Measurements from ENCODE around the gene MRRF.
A peak's percentile ranks its signal among the peaks of the same experiment; 100 is the strongest.

Gene MRRF, protein sequence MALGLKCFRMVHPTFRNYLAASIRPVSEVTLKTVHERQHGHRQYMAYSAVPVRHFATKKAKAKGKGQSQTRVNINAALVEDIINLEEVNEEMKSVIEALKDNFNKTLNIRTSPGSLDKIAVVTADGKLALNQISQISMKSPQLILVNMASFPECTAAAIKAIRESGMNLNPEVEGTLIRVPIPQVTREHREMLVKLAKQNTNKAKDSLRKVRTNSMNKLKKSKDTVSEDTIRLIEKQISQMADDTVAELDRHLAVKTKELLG

DNA sequence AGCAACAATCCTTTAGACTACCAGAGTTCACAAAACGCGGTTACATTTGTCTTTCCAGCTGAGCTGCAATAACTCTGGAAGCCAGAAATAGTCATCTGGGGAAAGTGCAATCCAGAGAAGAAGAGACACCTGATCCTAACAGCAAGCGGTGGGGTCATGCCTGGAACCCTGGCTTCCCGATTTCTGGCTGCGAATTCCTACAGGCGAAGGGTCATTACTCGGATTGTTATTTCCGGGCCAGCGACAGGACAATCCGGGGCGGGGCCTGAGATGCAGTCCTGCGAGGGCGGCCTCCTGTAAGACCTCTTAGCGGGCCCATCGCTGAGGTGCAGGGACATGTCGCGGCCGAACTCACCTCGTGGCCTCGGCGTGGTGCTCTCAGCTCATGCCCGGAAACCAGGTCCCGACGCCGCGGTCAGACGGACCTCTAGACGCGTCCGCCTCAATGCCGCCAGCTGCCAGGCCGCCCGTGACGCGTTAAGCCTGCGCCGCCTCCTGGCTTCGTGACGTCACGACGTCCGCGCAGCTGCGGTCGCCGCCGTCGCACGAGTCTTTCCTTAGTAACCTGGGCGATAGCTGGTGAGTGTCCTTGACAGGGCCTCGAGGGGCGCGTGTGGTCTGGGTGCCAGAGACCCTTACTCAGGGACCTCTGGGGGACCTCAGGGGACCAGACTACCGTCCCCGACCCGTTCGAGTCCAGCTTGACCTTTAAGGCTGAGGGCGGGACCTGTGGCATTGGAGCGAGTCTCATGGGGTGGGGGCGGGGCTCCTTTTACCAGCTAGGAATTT, at the start of gene MRRF, which contains the start of gene RBM18:
Gene MRRF (plus strand): TSS at position 523 of the 789 bp plus-strand sequence. CDS start 6,010 bp downstream, outside the sequence.
Gene RBM18 (minus strand): TSS at position 481 of the 789 bp plus-strand sequence. CDS start 3,348 bp downstream, outside the sequence.
- DNase-seq: peak; percentile 87
- in situ Hi-C loops (cut with HindIII; ENCODE audit: low pct_ligation_motif_present, low pct_unique_long_range_greater_than_20kb, low sequenced_read_pairs): no loop called here

DNA sequence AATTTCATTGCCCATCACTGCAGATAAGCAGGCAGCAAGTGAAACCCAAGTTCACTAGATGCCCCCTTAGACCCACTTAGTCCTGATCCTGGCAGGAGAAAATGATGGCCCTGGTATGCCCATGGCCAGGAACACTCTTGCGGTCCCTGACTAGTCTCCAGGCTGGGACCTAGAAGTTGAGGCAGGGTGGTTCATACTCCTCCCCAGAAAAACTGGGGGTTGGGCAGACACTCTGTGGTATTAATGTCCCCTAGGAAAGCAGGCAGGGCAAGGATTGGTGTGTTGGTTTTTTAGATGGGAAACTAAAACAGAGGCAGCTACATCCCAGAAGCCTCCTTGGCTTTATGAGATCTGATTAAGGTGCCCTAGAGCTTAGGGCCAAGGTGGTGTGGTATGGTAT, 49.0 kb upstream of the MRRF start:
- DNase-seq: no peak
- in situ Hi-C loops (cut with HindIII; ENCODE audit: low pct_ligation_motif_present, low pct_unique_long_range_greater_than_20kb, low sequenced_read_pairs): no loop called here

DNA sequence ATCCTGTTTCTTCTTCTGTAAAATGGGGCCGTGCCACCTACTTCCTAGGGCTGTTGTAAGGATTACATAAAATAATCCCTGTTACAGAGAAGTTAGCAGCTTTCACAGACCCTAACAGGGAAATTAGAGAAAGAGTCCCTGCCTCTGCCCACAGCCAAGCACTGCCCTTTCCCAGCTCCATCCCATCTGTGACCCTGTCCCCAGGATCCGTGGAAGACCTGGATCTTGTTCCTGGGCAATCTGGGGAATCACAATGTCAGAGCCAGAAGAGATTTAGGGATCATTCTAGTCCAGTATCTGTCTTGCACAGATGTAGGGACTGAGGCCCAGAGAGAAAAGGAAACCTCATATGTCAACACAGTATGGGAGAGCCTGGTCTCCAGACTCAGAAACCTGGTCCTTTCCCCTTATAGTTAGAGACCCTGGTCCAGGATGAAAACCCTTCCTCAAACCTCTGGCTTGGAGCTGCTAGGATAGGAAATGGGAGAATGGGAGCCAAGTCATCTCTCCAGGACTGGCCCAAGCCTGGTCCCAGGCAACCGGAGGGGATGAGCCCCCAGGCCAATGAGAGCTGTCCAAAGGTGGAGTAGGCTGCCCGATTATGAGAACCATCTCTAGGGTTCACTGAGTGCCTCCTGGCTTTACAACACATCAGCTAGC, 48.4 kb upstream of the MRRF start:
- no peak for DNase-seq
- in situ Hi-C loops (cut with HindIII; ENCODE audit: low pct_ligation_motif_present, low pct_unique_long_range_greater_than_20kb, low sequenced_read_pairs): no loop called here

DNA sequence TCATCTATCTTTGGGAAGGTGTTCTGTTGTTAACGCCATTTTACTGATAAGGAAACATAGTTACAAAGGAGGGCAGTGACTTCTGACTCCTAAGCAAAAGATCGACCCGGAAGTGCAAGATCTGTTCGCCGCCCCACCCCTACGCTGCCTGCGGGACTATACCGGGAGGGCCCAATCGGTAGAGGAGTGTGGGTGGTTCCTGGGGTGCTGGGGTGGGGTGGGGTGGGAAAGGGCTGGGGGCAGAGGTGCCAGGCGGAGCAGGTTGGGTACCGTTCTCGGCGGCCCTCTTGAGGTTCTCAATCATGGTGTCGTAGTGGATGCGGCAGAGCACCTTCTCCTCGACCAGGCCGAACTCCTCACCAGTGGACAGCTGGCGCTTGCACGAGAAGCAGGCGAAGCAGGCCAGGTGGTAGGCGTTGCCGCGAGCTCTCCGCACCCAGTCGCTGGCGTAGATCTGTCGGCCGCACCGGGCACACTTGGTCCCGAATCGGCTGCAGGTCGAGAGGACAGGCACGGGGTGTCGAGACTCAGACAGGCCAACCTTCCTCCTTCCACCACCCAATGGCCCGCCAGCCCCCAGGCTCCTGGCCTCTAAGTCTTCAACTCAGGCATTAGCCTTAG, 47.8 kb upstream of the MRRF start:
- in situ Hi-C loops (cut with HindIII; ENCODE audit: low pct_ligation_motif_present, low pct_unique_long_range_greater_than_20kb, low sequenced_read_pairs): no loop called here
- DNase-seq: no peak

DNA sequence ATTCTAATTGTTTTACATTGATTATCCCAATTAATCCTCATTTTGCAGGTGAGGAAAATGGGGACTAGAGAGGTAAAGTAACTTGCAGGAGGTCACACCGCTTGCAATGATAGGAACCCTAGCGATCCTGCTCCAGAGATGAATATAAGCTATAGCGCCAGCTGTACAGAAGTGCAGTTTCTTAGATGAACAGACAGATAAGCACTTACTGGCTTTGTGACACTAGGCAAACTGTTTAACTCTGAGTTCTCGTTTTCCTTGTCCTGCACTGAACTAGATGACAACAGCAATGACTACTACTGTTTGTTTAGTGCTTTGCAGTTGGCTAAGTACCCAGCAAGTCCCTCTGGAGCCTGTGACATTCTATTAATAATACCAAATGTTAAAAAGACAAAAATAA, 47.0 kb upstream of the MRRF start:
- in situ Hi-C loops (cut with HindIII; ENCODE audit: low pct_ligation_motif_present, low pct_unique_long_range_greater_than_20kb, low sequenced_read_pairs): no loop called here
- DNase-seq: no peak

DNA sequence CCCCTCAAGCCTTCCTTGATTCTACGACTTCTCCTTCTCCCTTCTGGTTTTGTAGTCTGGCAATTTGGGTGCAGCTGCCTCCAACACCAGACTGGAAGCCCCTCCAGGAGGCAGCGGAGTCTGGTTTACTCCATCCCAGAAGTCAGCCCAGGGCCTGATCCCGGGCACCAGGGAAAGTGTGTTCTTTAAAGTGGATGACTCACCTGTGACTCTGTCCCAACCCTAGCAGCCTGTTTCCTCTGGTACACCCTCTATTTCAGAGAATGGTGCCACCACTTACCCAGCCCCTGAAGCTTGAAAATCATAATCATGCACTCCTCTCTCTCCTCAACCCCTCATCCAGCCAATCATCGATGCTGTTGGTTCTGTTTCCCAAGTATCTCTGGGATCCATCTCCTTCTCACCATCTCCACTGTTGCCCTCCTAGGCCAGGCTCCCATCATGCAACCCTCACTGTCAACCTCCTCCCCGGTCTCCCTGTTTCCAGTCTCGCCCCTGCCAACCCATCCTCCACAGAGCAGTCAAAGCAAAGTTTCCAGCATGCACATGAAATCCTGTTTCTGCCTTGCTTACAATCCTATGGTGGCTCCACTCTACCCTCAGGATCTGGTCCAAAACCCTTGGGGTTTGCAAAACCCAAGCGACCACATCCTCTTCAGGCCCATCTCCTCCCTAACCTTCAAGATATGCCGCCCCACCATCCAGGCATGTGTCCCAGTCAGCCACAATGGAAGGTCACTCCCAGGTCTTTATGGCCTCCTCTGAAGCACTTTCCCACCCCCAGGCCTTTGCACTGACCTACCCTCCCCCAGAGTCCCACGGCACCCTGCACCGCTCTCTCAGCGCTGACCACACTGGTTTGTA, 46.4 kb upstream of the MRRF start:
- no peak for DNase-seq
- in situ Hi-C loops (cut with HindIII; ENCODE audit: low pct_ligation_motif_present, low pct_unique_long_range_greater_than_20kb, low sequenced_read_pairs): no loop called here

DNA sequence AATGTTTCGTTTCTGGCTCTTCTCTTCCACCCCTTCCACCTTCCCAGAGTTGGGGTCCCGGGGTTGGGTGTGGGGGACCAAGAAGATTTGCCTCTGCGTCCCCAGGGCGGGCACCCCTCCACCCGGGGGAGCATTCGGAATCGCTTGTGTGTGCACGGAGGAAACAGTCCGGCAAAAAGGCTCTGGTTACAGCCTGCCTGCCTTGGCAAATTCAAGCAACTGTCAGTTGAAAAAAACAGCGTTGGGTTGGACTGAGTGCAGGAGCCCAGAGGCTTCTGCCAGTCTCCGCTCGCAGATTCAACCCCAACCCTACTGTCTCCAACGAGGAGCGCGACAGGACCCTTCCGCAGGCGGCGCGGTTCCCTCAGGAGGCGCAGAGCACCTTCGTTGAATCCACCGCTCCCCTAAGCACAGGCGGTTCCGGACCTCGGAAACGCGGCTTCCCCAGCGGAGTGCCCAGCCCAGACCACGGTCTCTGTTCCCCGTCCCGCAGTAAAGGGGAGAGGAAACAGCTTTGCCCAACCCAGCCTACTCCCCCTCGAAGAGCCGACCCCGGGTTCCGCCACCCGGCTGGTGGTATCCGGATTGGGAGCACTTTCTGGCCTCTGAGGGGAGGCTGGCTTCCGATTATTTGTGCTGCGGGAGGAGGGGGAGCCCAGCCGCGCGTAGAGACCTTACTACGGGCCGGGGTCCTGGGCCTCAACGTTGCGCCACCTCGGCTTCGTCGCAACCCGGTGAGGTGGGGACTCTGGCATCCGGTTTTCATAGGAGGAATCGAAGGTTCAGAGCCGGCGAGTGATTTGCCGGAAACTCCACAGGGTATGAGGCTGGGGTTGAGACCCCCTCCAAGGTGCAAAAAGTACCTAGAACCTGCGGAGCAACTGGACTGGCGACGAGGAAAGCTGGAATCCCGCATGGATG, 45.5 kb upstream of the MRRF start:
- peak; percentile 11 for DNase-seq
- in situ Hi-C loops (cut with HindIII; ENCODE audit: low pct_ligation_motif_present, low pct_unique_long_range_greater_than_20kb, low sequenced_read_pairs): no loop called here

DNA sequence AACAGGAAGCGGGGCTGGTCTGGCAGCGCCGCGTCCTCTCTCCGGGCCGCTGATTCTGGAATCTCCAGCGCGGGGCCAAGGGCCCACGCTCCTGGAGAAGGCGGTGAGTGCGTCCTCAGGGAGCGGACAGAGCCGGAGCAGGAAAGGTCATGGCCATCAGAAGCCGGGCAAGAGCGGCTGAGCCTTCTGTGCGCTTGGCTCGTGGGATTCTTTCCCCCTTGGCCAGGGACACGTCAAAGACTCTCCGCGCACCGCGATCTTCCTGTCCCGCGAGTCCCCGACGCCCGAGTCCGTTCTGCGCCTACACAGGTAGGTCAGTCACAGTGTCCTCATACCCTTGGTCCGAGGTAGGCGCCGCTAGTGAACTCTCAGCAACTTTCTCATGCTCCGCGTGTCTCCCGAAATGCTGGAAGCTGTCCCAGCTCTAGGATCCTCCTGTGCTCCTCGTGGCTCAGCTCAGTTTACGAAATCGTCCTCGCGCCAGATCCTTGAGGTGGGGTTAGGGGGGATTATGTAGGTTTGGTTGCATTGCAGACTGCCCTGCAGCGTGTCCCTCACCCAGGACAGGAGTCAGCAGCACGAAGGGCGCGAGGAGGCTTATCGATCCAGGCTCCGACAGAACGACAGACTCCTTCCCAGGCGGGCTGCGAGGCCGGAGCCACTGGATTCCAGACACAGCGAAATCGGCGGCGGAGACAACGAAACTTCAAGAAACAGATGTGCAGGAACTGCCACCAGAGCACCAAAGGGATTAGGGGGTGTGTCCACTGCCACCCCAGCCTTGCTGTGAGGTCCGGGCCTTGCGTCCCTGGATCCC, 44.6 kb upstream of the MRRF start:
- DNase-seq: peak; percentile 24
- in situ Hi-C loops (cut with HindIII; ENCODE audit: low pct_ligation_motif_present, low pct_unique_long_range_greater_than_20kb, low sequenced_read_pairs): no loop called here

DNA sequence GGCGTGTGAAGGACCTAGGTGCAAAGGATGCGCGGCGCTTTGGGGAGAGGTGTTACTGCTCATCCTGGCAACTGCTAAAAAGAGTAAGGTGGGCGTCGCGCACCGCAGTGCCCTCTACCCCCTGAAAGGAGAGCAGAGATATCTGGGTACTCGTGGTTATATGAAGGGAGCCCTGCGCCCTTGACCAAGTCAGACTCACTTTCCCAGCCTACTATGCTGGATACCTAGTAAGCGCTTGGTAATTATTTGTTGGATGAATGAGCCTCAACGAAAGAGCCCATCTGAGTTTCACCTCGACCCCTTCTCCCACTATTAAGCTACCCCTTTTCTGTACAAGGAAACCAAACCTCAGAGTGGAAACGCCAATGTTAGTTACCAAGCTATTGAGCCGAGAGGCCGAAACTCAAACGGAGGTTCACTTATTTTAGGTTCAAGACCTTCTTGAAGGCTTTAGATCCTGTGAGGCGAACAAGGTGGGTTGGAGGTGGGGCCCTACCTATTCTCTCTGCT, 44.0 kb upstream of the MRRF start:
- in situ Hi-C loops (cut with HindIII; ENCODE audit: low pct_ligation_motif_present, low pct_unique_long_range_greater_than_20kb, low sequenced_read_pairs): no loop called here
- no peak for DNase-seq

DNA sequence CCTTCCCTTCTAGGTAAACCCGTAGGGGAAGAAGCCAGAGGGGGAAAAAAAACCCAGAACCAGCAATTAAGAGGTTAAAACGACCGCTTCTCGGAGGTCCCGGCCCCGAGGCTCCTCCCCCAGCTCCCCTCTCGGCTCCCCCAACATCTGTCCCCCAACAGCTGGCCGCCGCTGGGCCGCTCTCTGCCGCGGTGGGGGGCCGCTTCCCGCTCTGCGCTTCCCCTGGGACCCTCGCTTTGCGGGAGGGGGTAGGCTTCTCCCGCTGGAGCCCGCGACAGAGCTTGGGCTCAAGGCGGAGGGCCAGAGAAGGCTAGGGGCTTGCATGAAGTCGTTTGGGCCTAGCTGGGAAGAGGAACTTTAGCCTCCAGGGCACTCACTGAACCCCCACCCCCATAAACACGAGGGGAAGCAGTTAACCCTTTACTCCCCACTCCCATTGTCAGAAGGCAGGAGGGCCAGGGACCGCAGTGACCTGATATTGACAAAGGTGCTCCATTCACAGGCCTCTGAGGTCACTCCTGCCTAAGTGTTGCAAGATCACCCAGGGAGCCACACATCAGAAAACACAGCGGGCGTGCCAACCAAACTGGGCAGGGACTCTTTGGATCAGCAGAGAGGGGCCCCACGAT, 43.4 kb upstream of the MRRF start:
- in situ Hi-C loops (cut with HindIII; ENCODE audit: low pct_ligation_motif_present, low pct_unique_long_range_greater_than_20kb, low sequenced_read_pairs): no loop called here
- DNase-seq: no peak

DNA sequence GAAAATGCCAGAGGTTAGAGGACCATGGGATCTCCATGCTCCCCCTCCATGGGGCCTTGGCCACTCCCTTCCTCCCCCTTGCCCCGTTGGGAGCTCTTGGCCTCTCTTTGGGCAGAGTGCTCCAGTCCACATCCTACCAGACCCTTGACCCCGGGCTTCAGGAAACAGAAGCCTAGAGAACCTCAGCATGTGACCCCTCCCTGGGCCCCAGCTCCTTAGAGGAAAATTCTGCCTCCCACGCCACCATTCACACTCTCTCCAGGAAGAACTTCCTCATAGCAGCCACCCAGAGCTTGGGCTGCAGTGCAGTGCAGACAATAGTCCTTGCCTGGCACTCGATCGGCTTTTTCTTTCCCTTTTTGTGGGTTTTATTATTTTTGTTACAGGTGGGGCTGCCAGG, 41.9 kb upstream of the MRRF start:
- DNase-seq: no peak
- in situ Hi-C loops (cut with HindIII; ENCODE audit: low pct_ligation_motif_present, low pct_unique_long_range_greater_than_20kb, low sequenced_read_pairs): no loop called here

DNA sequence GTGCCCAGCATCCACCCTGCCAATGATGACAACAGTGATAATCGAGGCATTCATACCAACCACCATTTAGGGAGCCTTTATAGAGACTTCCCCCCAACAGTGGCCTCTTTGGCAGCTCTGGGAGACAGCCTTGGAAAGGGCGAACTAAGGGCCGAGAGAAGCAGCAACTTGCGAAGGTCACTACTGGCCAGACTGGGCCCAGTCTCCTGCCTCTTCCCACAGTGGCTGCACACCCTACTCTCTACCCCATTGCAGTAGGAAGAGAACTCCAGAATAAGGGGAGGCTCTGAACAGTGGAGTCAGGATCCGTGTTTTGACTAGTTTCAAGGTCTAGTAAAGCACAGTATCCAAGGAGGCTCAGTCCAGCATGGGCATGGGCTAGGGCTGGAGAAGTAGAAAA, 41.2 kb upstream of the MRRF start:
- in situ Hi-C loops (cut with HindIII; ENCODE audit: low pct_ligation_motif_present, low pct_unique_long_range_greater_than_20kb, low sequenced_read_pairs): no loop called here
- DNase-seq: no peak

DNA sequence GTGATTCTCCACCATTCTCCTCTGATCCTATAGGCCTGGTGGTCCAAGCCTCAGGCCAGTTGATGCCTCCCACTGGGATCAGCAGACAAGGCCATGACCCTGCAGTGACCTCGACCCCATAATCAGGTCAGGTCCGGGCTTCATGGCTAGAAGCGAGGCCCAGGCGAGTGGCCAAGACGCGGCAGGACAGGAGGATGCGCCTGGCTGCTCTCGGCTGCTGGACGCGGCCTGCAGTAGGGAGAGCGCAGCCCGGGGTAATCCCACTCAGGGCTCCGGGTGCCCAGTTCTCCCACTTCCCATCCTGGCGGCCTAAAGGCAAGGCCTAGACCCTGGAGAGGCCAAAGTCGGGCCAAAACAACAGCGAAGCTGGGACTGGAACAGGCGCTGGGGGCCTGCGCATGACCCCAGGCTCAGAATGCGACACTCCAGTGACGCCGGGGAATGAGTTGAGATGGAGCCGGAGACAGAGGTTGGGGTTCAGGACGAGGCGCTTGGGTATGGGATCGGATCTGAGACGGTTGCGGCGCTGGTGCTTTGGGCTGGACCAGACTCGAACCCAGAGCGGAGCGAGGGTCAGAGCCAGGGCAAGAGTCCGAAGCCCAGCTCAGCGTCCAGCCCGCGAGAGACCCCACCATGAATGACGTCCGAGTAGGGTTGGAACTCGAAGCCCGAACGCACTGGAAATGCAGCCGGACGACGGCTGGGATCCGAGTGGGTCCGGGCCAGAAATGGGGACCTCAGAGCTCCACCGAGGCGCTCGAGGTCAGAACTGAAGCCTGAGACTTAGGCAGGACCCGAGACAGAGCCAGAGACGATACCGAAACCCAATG, 39.2 kb upstream of the MRRF start:
- in situ Hi-C loops (cut with HindIII; ENCODE audit: low pct_ligation_motif_present, low pct_unique_long_range_greater_than_20kb, low sequenced_read_pairs): no loop called here

DNA sequence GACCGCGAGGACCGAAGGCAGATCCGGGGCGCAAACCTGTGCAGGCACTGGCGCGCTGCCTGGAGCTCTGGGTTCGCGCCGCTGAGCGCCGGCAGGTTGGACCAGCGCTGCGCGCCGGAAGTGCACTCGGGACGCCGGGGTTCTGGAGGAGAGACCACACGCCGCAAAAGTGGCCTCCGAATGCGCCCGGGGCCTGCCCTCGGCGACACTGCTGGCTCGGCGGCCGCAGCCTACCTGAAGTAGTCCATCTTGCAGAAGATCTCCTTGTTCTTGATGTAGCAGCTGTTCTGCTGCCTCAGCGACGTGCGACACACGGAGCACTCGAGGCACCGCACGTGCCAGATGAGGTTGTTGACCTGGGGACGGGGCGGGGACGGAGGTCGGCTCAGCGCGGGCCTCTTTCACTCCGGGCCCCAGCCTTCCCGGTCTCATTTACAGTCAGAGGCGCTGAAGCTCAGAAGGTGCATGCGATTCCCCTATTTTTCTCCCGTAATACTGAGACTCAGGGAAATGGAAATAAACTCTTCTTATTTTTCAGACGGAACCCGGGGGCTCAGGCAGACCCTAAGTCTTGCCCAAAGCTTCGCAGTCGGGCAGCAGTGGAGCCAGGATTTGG, 38.4 kb upstream of the MRRF start:
- in situ Hi-C loops (cut with HindIII; ENCODE audit: low pct_ligation_motif_present, low pct_unique_long_range_greater_than_20kb, low sequenced_read_pairs): no loop called here
- DNase-seq: no peak

More for the DNA sequence above, 39.2 kb upstream of the MRRF start:
- DNase-seq: no peak
